Fibroblast of the aortic adventitia (primary cell): ENCODE data around the gene MAP3K7. TPM values are rescaled to one million over a fixed set of nuclear protein-coding genes. Genes with fewer than 3 reads are reported as not detected.
A peak's percentile ranks its signal among the peaks of the same experiment; 100 is the strongest.

Experiments
- DNase-seq: peaks from one replicate; pipeline ENCODE4 v3.0.0-alpha.2; 2010; ENCODE audit warnings: low read depth
- H3K4me3 ChIP-seq: 2 replicates; pipeline ENCODE4 v1.5.1; 2011; ENCODE audit warnings: low read depth, mild to moderate bottlenecking, control low read depth, low read length, moderate library complexity
- total RNA-seq: library from RNA; depleted of rRNA; stranded (reverse); fragments of >200 nt; gene quantifications from 2 replicates; pipeline ENCODE4 v1.2.3, GENCODE V29; 2012; ENCODE audit warnings: low replicate concordance
- TF ChIP-seq, protein P1 (sequence below): IDR thresholded peaks from 2 replicates; pipeline ENCODE4 v1.5.1; 2011; ENCODE audit warnings: mild to moderate bottlenecking, low read length, control low read depth, inconsistent platforms; ENCODE audit not compliant: insufficient read depth

Gene MAP3K7
- 28.8 and 36.0 TPM in 2 replicates for total RNA-seq

- H3K4me3 ChIP-seq: peak within 1 kb of the TSS; percentile 87
- DNase-seq: peak; percentile 98
- TF ChIP-seq, protein P1, sequence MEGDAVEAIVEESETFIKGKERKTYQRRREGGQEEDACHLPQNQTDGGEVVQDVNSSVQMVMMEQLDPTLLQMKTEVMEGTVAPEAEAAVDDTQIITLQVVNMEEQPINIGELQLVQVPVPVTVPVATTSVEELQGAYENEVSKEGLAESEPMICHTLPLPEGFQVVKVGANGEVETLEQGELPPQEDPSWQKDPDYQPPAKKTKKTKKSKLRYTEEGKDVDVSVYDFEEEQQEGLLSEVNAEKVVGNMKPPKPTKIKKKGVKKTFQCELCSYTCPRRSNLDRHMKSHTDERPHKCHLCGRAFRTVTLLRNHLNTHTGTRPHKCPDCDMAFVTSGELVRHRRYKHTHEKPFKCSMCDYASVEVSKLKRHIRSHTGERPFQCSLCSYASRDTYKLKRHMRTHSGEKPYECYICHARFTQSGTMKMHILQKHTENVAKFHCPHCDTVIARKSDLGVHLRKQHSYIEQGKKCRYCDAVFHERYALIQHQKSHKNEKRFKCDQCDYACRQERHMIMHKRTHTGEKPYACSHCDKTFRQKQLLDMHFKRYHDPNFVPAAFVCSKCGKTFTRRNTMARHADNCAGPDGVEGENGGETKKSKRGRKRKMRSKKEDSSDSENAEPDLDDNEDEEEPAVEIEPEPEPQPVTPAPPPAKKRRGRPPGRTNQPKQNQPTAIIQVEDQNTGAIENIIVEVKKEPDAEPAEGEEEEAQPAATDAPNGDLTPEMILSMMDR: no peak
Measured at GRCh38 chr6:90586836-90587638, at the start of gene MAP3K7. Gene MAP3K7 (minus strand): TSS chr6:90587072. CDS start chr6:90586883, 189 bp downstream.

- DNase-seq: no peak
- no peak overlapping the region for H3K4me3 ChIP-seq
- TF ChIP-seq, protein P1: no peak
Measured at GRCh38 chr6:90631046-90631445, 44.2 kb upstream of the MAP3K7 start.

DNA sequence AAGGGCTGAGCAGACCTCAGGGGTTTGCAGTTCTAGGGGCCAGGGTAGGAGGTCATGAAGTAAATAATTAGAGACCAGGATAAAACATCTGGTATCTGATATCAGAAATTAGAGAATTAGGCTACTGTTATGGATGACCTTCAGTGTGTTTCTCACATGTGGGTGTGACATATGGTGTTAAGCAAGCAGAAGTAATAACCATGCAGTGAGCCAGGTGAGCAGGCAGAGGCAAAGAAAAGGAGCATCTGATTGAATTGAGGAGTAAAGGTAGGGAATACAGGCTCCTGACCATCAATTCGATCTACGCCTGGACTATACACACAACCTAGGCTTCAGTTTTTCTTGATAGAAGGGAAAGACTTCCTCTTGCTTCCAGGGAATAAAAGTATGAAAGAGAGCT is 34.7 kb upstream of the MAP3K7 start:
- H3K4me3 ChIP-seq: no peak overlapping the region
- TF ChIP-seq, protein P1: no peak
- DNase-seq: no peak

DNA sequence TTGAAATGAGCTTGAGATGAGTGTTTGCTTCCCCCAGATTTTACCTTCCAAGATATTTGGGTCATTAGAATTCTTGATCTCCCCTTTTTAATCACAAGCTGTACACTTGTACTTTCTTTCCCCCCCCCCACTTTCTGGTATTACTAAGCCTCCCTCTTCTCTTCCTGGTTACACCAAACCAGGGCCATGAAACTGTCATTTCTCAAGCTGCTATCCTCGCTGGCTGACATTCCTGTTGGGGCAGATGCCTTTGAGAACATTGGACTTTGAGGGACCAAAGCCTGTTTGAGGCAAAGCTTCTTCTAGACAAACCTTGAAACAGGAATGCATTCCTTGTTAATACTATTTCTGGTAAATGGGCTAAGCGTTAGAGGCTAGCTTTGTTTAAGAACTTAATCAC is 32.3 kb upstream of the MAP3K7 start:
- no peak for DNase-seq
- H3K4me3 ChIP-seq: no peak overlapping the region
- TF ChIP-seq, protein P1: no peak

DNA sequence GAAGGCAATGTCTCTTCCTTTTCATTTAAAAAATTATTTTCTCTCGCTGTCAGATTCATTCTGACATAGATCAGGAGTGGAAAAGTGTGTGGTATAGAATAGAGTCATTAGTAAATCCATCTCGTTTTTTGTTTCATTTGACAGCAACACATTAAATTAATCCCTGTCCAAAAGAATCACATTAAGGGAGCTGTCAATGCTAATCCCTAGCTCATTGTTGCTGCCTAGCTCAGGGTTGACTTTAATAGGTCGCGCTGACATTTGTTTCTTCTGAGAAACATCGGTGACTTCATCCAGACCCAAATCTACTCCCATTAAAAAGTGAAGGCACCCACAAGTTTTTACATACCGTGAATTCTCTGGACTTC is 25.4 kb upstream of the MAP3K7 start:
- no peak overlapping the region for H3K4me3 ChIP-seq
- no peak for DNase-seq
- TF ChIP-seq, protein P1: no peak

- TF ChIP-seq, protein P1: no peak
- no peak for DNase-seq
- peak overlapping the region; percentile 66 for H3K4me3 ChIP-seq
Measured at GRCh38 chr6:90611543-90612312, 24.9 kb upstream of the MAP3K7 start.
